HEK293T (cell line): ENCODE results near the gene DNAH3.

Source experiments
- ARNT ChIP-seq: fragments of 450-650 bp; IDR thresholded peaks from 2 replicates; pipeline ENCODE4 v1.6.1; 2017; ENCODE audit warnings: mild to moderate bottlenecking
- CTBP1 ChIP-seq: fragments of 450-650 bp; IDR thresholded peaks from 2 replicates; pipeline ENCODE4 v1.6.1; 2016; ENCODE audit warnings: borderline replicate concordance
- FOXM1 ChIP-seq: fragments of 450-650 bp; IDR thresholded peaks from 2 replicates; pipeline ENCODE4 v1.6.1; 2017; ENCODE audit warnings: mild to moderate bottlenecking, borderline replicate concordance
- LEF1 ChIP-seq: fragments of 450-650 bp; IDR thresholded peaks from 2 replicates; pipeline ENCODE4 v1.6.1; 2017; ENCODE audit warnings: mild to moderate bottlenecking, borderline replicate concordance
- NFRKB ChIP-seq: fragments of 450-650 bp; IDR thresholded peaks from 2 replicates; pipeline ENCODE4 v1.6.1; 2016; ENCODE audit warnings: mild to moderate bottlenecking, moderate library complexity
- SP1 ChIP-seq: fragments of 450-650 bp; IDR thresholded peaks from 2 replicates; pipeline ENCODE4 v1.6.1; 2017
- SUZ12 ChIP-seq: fragments of 450-650 bp; IDR thresholded peaks from 2 replicates; pipeline ENCODE4 v1.6.1; 2016; ENCODE audit warnings: mild to moderate bottlenecking

GRCh38 chr16:21190013-21190412 lies 39.4 kb upstream of the DNAH3 start:
- TF ChIP-seq SUZ12 (no peak), FOXM1 (no peak), SP1 (no peak), LEF1 (no peak), ARNT (no peak), CTBP1 (no peak), NFRKB (no peak)
